HEK293 (cell line): ENCODE data around the gene RHBDF1.

Experiments
- CTCF ChIA-PET: fragments of 350-600 bp; formaldehyde crosslinking; extraction: SDS; loops from one replicate; lab custom pipeline; 2021; ENCODE audit warnings: antibody characterized with exemption; lab: Yijun Ruan, JAX
- POLR2A ChIA-PET: fragments of 300-600 bp; formaldehyde crosslinking; extraction: SDS; loops from one replicate; lab custom pipeline; 2020; ENCODE audit warnings: antibody characterized with exemption, inconsistent platforms; lab: Yijun Ruan, JAX
- H3K27ac ChIP-seq: fragments of 200-500 bp; sonication (Bioruptor generic); 2 replicates; pipeline ENCODE4 v1.5.1; 2014; ENCODE audit warnings: low read depth, low read length, control low read depth, inconsistent platforms; ENCODE audit errors: extremely low read depth
- H3K36me3 ChIP-seq, 2 experiments: fragments of 200-500 bp in 1 of 2; sonication (Bioruptor generic) in 1 of 2; 1 replicate in 1 of 2; 2 replicates in 1 of 2; pipeline ENCODE4 v1.5.1; 2014 to 2017; ENCODE audit warnings: inconsistent platforms in 2 of 2, low read length in 2 of 2; ENCODE audit not compliant: control insufficient read depth in 2 of 2, insufficient read depth in 1 of 2
- H3K4me1 ChIP-seq: fragments of 200-500 bp; sonication (Bioruptor generic); 2 replicates; pipeline ENCODE4 v1.5.1; 2014; ENCODE audit warnings: mild to moderate bottlenecking, low read length, inconsistent platforms; ENCODE audit not compliant: control insufficient read depth, insufficient read depth
- H3K4me3 ChIP-seq: 2 replicates; pipeline ENCODE4 v1.5.1; 2011; ENCODE audit warnings: low read depth, mild to moderate bottlenecking, control low read depth, low read length, moderate library complexity
- H3K9me3 ChIP-seq: fragments of 200-500 bp; sonication (Bioruptor generic); 2 replicates; pipeline ENCODE4 v1.5.1; 2014; ENCODE audit warnings: low read depth, low read length, inconsistent platforms; ENCODE audit not compliant: control insufficient read depth, insufficient read depth
- EGR2 ChIP-seq: fragments of 450-650 bp; formaldehyde crosslinking; IDR thresholded peaks from 2 replicates; pipeline ENCODE4 v1.5.1; 2016; ENCODE audit warnings: low read depth, missing biosample characterization, missing genetic modification characterization
- GLIS1 ChIP-seq: fragments of 450-650 bp; formaldehyde crosslinking; IDR thresholded peaks from 2 replicates; pipeline ENCODE4 v1.5.1; 2016; ENCODE audit warnings: missing biosample characterization, missing genetic modification characterization
- HOXA7 ChIP-seq: sonication (generic); formaldehyde crosslinking; IDR thresholded peaks from 2 replicates; pipeline ENCODE4 v1.8.1; 2022; ENCODE audit warnings: missing genetic modification reagents, borderline replicate concordance
- SCRT2 ChIP-seq: fragments of 450-650 bp; formaldehyde crosslinking; IDR thresholded peaks from 2 replicates; pipeline ENCODE4 v1.5.1; 2016; ENCODE audit warnings: missing biosample characterization, missing genetic modification characterization
- SP3 ChIP-seq: fragments of 450-650 bp; formaldehyde crosslinking; IDR thresholded peaks from 2 replicates; pipeline ENCODE4 v1.5.1; 2016; ENCODE audit warnings: missing biosample characterization, missing genetic modification characterization
- SP7 ChIP-seq: fragments of 450-650 bp; formaldehyde crosslinking; IDR thresholded peaks from 2 replicates; pipeline ENCODE4 v1.5.1; 2016; ENCODE audit warnings: missing biosample characterization, missing genetic modification characterization
- TRIM28 ChIP-seq: IDR thresholded peaks from 2 replicates; pipeline ENCODE4 v1.6.1; 2011; ENCODE audit warnings: low read length, control low read depth, borderline replicate concordance
- YY2 ChIP-seq: fragments of 450-650 bp; formaldehyde crosslinking; IDR thresholded peaks from 2 replicates; pipeline ENCODE4 v1.5.1; 2016; ENCODE audit warnings: missing biosample characterization, missing genetic modification characterization
- ZBTB17 ChIP-seq: fragments of 450-650 bp; formaldehyde crosslinking; IDR thresholded peaks from 2 replicates; pipeline ENCODE4 v1.5.1; 2016; ENCODE audit warnings: missing biosample characterization, missing genetic modification characterization
- ZFHX2 ChIP-seq: fragments of 450-650 bp; formaldehyde crosslinking; conservative IDR thresholded peaks from 2 replicates; pipeline ENCODE4 v1.5.1; 2016; ENCODE audit warnings: missing biosample characterization, missing genetic modification characterization
- ZFP69B ChIP-seq: fragments of 450-650 bp; formaldehyde crosslinking; IDR thresholded peaks from 2 replicates; pipeline ENCODE4 v1.5.1; 2016; ENCODE audit warnings: missing biosample characterization, missing genetic modification characterization
- ZIC2 ChIP-seq: fragments of 450-650 bp; formaldehyde crosslinking; IDR thresholded peaks from 2 replicates; pipeline ENCODE4 v1.5.1; 2016; ENCODE audit warnings: missing biosample characterization, missing genetic modification characterization
- ZNF155 ChIP-seq: fragments of 450-650 bp; formaldehyde crosslinking; IDR thresholded peaks from 2 replicates; pipeline ENCODE4 v1.5.1; 2016; ENCODE audit warnings: missing biosample characterization, missing genetic modification characterization
- ZNF211 ChIP-seq: fragments of 450-650 bp; formaldehyde crosslinking; IDR thresholded peaks from 2 replicates; pipeline ENCODE4 v1.5.1; 2016; ENCODE audit warnings: low read depth, missing biosample characterization, missing genetic modification characterization
- ZNF426 ChIP-seq: fragments of 450-650 bp; formaldehyde crosslinking; IDR thresholded peaks from 2 replicates; pipeline ENCODE4 v1.5.1; 2017; ENCODE audit warnings: missing biosample characterization, missing genetic modification characterization, mild to moderate bottlenecking, inconsistent platforms, moderate library complexity
- ZNF544 ChIP-seq: fragments of 450-650 bp; formaldehyde crosslinking; IDR thresholded peaks from 2 replicates; pipeline ENCODE4 v1.5.0; 2017; ENCODE audit warnings: missing biosample characterization, missing genetic modification characterization
- ZNF548 ChIP-seq: fragments of 450-650 bp; formaldehyde crosslinking; IDR thresholded peaks from 2 replicates; pipeline ENCODE4 v1.5.1; 2016; ENCODE audit warnings: missing biosample characterization, missing genetic modification characterization
- ZNF555 ChIP-seq: fragments of 450-650 bp; formaldehyde crosslinking; conservative IDR thresholded peaks from 2 replicates; pipeline ENCODE4 v1.5.1; 2017; ENCODE audit warnings: missing biosample characterization, mild to moderate bottlenecking, missing genetic modification characterization, inconsistent platforms
- ZNF600 ChIP-seq: fragments of 450-650 bp; formaldehyde crosslinking; IDR thresholded peaks from 2 replicates; pipeline ENCODE4 v1.5.1; 2016; ENCODE audit warnings: missing biosample characterization, missing genetic modification characterization
- TF ChIP-seq, protein P1 (sequence below): fragments of 450-650 bp; formaldehyde crosslinking; IDR thresholded peaks from 2 replicates; pipeline ENCODE4 v1.5.1; 2016; ENCODE audit warnings: missing biosample characterization, missing genetic modification characterization
- TF ChIP-seq, protein P2 (sequence below): fragments of 450-650 bp; formaldehyde crosslinking; IDR thresholded peaks from 2 replicates; pipeline ENCODE4 v1.5.1; 2017; ENCODE audit warnings: missing biosample characterization, missing genetic modification characterization
- TF ChIP-seq, protein P3 (sequence below): fragments of 450-650 bp; formaldehyde crosslinking; IDR thresholded peaks from 2 replicates; pipeline ENCODE4 v1.5.1; 2016; ENCODE audit warnings: missing biosample characterization, missing genetic modification characterization
- TF ChIP-seq, protein P4 (sequence below): fragments of 450-650 bp; formaldehyde crosslinking; IDR thresholded peaks from 2 replicates; pipeline ENCODE4 v1.5.1; 2016; ENCODE audit warnings: missing biosample characterization, missing genetic modification characterization
- TF ChIP-seq, protein P5 (sequence below): fragments of 450-650 bp; formaldehyde crosslinking; IDR thresholded peaks from 2 replicates; pipeline ENCODE4 v1.5.1; 2017; ENCODE audit warnings: missing biosample characterization, missing genetic modification characterization

RHBDF1 gene

DNA sequence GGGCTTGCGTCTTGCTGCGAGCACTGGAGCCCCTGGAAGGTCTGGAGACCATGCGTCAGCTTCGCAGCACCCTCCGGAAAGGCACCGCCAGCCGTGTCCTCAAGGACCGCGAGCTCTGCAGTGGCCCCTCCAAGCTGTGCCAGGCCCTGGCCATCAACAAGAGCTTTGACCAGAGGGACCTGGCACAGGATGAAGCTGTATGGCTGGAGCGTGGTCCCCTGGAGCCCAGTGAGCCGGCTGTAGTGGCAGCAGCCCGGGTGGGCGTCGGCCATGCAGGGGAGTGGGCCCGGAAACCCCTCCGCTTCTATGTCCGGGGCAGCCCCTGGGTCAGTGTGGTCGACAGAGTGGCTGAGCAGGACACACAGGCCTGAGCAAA lies 13.0 kb upstream of the RHBDF1 start:
- POLR2A ChIA-PET = no interaction called here
- CTCF ChIA-PET = interaction anchor here (0.6 to 3.3 kb wide), 3 partner anchors 10 to 20 kb away, joined by 4 to 25 read pairs (median 17); no protein-coding TSS in a partner anchor
- no peaks in the 10 kb centered on the region for H3K4me1 ChIP-seq
- no peak overlapping the region for H3K4me3 ChIP-seq
- no peak for TF ChIP-seq YY2 (tag by site-specific recombination)
- no peak for TF ChIP-seq ZNF155 (tag by site-specific recombination)
- no peak for TF ChIP-seq ZNF211
- TF ChIP-seq TRIM28 = no peak
- TF ChIP-seq ZNF548 (tag by site-specific recombination) = no peak
- TF ChIP-seq HOXA7 (CRISPR knock-in tag) = no peak
- H3K27ac ChIP-seq = no peak overlapping the region
- peaks cover 0 to 77% of the 10 kb centered on the region in 2 experiments; a peak in 2 of 3 replicates for H3K36me3 ChIP-seq
- H3K9me3 ChIP-seq = no peaks in the 10 kb centered on the region

DNA sequence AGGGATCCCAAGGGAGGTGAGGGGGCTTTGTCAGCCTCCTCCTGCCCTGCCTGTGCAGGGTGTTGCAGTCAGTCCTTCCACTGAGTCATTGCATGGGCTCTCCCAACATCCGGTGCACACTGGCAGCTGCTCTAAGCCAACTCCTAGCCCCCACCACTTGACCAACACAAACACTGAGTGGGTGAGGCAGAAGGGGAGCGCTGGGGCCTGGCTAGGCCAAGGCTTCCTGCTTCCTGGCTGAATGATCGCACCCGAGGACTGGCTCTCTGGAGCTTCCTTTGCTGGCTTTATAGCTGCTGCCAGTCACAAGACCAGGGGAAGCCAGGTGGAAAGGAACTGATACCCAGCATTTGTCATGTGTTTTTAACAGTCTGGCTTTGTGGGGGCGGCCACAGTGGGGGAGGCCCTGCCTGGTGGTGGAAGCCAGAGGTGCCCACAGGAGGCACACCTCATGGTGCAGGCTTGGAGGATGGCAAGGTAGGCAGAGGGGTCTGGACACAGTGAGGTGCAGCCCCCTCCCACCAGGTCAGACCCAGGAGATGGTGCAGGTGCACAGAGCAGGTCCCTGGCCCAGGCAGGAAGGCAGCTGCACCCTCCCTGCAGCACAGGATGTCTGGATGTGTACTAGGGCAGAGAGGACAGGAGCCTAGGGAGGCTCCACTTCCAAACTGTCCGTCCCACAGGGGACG lies 12.4 kb upstream of the RHBDF1 start:
- Histone ChIP-seq H3K27ac (no peak overlapping the region), H3K36me3 (peaks cover 0 to 77% of the 10 kb centered on the region in 2 experiments; a peak in 2 of 3 replicates), H3K4me3 (no peak overlapping the region), H3K9me3 (no peaks in the 10 kb centered on the region), H3K4me1 (no peaks in the 10 kb centered on the region)
- CTCF ChIA-PET = interaction anchor here (2.6 to 3.3 kb wide), 2 partner anchors 11 to 19 kb away, joined by 17 to 25 read pairs; no protein-coding TSS in a partner anchor
- POLR2A ChIA-PET = interaction anchor here (1.0 kb wide), 1 partner anchor 12 kb away, joined by 3 read pairs; no protein-coding TSS in a partner anchor
- TF ChIP-seq, protein P1, sequence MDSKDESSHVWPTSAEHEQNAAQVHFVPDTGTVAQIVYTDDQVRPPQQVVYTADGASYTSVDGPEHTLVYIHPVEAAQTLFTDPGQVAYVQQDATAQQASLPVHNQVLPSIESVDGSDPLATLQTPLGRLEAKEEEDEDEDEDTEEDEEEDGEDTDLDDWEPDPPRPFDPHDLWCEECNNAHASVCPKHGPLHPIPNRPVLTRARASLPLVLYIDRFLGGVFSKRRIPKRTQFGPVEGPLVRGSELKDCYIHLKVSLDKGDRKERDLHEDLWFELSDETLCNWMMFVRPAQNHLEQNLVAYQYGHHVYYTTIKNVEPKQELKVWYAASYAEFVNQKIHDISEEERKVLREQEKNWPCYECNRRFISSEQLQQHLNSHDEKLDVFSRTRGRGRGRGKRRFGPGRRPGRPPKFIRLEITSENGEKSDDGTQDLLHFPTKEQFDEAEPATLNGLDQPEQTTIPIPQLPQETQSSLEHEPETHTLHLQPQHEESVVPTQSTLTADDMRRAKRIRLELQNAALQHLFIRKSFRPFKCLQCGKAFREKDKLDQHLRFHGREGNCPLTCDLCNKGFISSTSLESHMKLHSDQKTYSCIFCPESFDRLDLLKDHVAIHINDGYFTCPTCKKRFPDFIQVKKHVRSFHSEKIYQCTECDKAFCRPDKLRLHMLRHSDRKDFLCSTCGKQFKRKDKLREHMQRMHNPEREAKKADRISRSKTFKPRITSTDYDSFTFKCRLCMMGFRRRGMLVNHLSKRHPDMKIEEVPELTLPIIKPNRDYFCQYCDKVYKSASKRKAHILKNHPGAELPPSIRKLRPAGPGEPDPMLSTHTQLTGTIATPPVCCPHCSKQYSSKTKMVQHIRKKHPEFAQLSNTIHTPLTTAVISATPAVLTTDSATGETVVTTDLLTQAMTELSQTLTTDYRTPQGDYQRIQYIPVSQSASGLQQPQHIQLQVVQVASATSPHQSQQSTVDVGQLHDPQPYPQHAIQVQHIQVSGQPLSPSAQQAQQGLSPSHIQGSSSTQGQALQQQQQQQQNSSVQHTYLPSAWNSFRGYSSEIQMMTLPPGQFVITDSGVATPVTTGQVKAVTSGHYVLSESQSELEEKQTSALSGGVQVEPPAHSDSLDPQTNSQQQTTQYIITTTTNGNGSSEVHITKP (tag by site-specific recombination) = peak; percentile 80
- TF ChIP-seq, protein P2, sequence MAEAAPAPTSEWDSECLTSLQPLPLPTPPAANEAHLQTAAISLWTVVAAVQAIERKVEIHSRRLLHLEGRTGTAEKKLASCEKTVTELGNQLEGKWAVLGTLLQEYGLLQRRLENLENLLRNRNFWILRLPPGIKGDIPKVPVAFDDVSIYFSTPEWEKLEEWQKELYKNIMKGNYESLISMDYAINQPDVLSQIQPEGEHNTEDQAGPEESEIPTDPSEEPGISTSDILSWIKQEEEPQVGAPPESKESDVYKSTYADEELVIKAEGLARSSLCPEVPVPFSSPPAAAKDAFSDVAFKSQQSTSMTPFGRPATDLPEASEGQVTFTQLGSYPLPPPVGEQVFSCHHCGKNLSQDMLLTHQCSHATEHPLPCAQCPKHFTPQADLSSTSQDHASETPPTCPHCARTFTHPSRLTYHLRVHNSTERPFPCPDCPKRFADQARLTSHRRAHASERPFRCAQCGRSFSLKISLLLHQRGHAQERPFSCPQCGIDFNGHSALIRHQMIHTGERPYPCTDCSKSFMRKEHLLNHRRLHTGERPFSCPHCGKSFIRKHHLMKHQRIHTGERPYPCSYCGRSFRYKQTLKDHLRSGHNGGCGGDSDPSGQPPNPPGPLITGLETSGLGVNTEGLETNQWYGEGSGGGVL = 0 out of 2 replicates have a peak, but pooled peaks have one; percentile 13
- TF ChIP-seq ZIC2 (peak; percentile 25), ZNF600 (tag by site-specific recombination) (0 out of 2 replicates have a peak, but pooled peaks have one; percentile 4), SP7 (peak; percentile 43; the same call in 1 of the 2 replicates), ZBTB17 (tag by site-specific recombination) (peak; percentile 27; the same call in 1 of the 2 replicates), ZNF544 (no peak), EGR2 (tag by site-specific recombination) (peak; percentile 79), ZFHX2 (peak; percentile 86), GLIS1 (peak; percentile 78), ZFP69B (tag by site-specific recombination) (no peak), SP3 (0 out of 2 replicates have a peak, but pooled peaks have one; percentile 11), SCRT2 (no peak), ZNF426 (tag by site-specific recombination) (no peak), ZNF555 (tag by site-specific recombination) (no peak)
- TF ChIP-seq, protein P3, sequence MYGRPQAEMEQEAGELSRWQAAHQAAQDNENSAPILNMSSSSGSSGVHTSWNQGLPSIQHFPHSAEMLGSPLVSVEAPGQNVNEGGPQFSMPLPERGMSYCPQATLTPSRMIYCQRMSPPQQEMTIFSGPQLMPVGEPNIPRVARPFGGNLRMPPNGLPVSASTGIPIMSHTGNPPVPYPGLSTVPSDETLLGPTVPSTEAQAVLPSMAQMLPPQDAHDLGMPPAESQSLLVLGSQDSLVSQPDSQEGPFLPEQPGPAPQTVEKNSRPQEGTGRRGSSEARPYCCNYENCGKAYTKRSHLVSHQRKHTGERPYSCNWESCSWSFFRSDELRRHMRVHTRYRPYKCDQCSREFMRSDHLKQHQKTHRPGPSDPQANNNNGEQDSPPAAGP (tag by site-specific recombination) = peak; percentile 88
- TF ChIP-seq, protein P4, sequence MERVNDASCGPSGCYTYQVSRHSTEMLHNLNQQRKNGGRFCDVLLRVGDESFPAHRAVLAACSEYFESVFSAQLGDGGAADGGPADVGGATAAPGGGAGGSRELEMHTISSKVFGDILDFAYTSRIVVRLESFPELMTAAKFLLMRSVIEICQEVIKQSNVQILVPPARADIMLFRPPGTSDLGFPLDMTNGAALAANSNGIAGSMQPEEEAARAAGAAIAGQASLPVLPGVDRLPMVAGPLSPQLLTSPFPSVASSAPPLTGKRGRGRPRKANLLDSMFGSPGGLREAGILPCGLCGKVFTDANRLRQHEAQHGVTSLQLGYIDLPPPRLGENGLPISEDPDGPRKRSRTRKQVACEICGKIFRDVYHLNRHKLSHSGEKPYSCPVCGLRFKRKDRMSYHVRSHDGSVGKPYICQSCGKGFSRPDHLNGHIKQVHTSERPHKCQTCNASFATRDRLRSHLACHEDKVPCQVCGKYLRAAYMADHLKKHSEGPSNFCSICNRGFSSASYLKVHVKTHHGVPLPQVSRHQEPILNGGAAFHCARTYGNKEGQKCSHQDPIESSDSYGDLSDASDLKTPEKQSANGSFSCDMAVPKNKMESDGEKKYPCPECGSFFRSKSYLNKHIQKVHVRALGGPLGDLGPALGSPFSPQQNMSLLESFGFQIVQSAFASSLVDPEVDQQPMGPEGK (tag by site-specific recombination) = peak; percentile 56; the same call in 1 of the 2 replicates
- TF ChIP-seq, protein P5, sequence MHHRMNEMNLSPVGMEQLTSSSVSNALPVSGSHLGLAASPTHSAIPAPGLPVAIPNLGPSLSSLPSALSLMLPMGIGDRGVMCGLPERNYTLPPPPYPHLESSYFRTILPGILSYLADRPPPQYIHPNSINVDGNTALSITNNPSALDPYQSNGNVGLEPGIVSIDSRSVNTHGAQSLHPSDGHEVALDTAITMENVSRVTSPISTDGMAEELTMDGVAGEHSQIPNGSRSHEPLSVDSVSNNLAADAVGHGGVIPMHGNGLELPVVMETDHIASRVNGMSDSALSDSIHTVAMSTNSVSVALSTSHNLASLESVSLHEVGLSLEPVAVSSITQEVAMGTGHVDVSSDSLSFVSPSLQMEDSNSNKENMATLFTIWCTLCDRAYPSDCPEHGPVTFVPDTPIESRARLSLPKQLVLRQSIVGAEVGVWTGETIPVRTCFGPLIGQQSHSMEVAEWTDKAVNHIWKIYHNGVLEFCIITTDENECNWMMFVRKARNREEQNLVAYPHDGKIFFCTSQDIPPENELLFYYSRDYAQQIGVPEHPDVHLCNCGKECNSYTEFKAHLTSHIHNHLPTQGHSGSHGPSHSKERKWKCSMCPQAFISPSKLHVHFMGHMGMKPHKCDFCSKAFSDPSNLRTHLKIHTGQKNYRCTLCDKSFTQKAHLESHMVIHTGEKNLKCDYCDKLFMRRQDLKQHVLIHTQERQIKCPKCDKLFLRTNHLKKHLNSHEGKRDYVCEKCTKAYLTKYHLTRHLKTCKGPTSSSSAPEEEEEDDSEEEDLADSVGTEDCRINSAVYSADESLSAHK (tag by site-specific recombination) = no peak
